WTC11 (cell line): ENCODE data around the gene KAT7. TPM values are rescaled to one million over a fixed set of nuclear protein-coding genes. Genes with fewer than 3 reads are reported as not detected.

Experiments
- CREM ChIP-seq: sonication (generic); formaldehyde crosslinking; IDR thresholded peaks from 2 replicates; pipeline ENCODE4 v1.8.1; 2022; ENCODE audit warnings: mild to moderate bottlenecking, missing genetic modification reagents, moderate library complexity
- EMX1 ChIP-seq: fragments of 250-450 bp; sonication (Bioruptor Pico); IDR thresholded peaks from 2 replicates; pipeline ENCODE4 v1.8.0; 2021; ENCODE audit warnings: mild to moderate bottlenecking
- ESRRA ChIP-seq: sonication (generic); formaldehyde crosslinking; IDR thresholded peaks from 2 replicates; pipeline ENCODE4 v1.8.1; 2022; ENCODE audit warnings: mild to moderate bottlenecking, missing genetic modification reagents, borderline replicate concordance
- FOXK1 ChIP-seq: sonication (generic); formaldehyde crosslinking; IDR thresholded peaks from 2 replicates; pipeline ENCODE4 v1.8.0; 2022; ENCODE audit warnings: mild to moderate bottlenecking, moderate library complexity, missing genetic modification reagents
- GRHL2 ChIP-seq: fragments of 250-450 bp; sonication (Bioruptor Pico); IDR thresholded peaks from 2 replicates; pipeline ENCODE4 v1.8.0; 2022; ENCODE audit warnings: mild to moderate bottlenecking, moderate library complexity; ENCODE audit not compliant: insufficient replicate concordance, severe bottlenecking
- GTF2I ChIP-seq: fragments of 250-450 bp; sonication (Bioruptor Pico); conservative IDR thresholded peaks from 2 replicates; pipeline ENCODE4 v1.4.0; 2021; ENCODE audit warnings: mild to moderate bottlenecking
- JAZF1 ChIP-seq: fragments of 250-450 bp; sonication (Bioruptor Pico); IDR thresholded peaks from 2 replicates; pipeline ENCODE4 v1.9.0; 2021; ENCODE audit warnings: moderate library complexity, mild to moderate bottlenecking, inconsistent platforms
- MYBL2 ChIP-seq: sonication (generic); formaldehyde crosslinking; IDR thresholded peaks from 2 replicates; pipeline ENCODE4 v1.8.1; 2023; ENCODE audit warnings: mild to moderate bottlenecking, moderate library complexity, missing genetic modification reagents
- NFATC4 ChIP-seq: fragments of 250-450 bp; sonication (Bioruptor Pico); IDR thresholded peaks from 2 replicates; pipeline ENCODE4 v1.9.0; 2021; ENCODE audit warnings: mild to moderate bottlenecking
- NFYB ChIP-seq: sonication (generic); formaldehyde crosslinking; conservative IDR thresholded peaks from 2 replicates; pipeline ENCODE4 v1.8.0; 2022; ENCODE audit warnings: low read depth, missing genetic modification reagents
- TEAD1 ChIP-seq: sonication (generic); formaldehyde crosslinking; IDR thresholded peaks from 2 replicates; pipeline ENCODE4 v1.8.0; 2022; ENCODE audit warnings: mild to moderate bottlenecking, missing genetic modification reagents
- TEAD4 ChIP-seq: sonication (generic); formaldehyde crosslinking; IDR thresholded peaks from 2 replicates; pipeline ENCODE4 v1.8.0; 2022; ENCODE audit warnings: mild to moderate bottlenecking, missing genetic modification reagents
- USF1 ChIP-seq: sonication (generic); formaldehyde crosslinking; IDR thresholded peaks from 2 replicates; pipeline ENCODE4 v1.8.0; 2022; ENCODE audit warnings: mild to moderate bottlenecking, missing genetic modification reagents
- ZNF232 ChIP-seq: sonication (generic); formaldehyde crosslinking; IDR thresholded peaks from 2 replicates; pipeline ENCODE4 v1.8.0; 2022; ENCODE audit warnings: mild to moderate bottlenecking, missing genetic modification reagents
- ZNF263 ChIP-seq: sonication (generic); formaldehyde crosslinking; IDR thresholded peaks from 2 replicates; pipeline ENCODE4 v1.8.1; 2022; ENCODE audit warnings: low read depth, mild to moderate bottlenecking, moderate library complexity, missing genetic modification reagents
- ZNF317 ChIP-seq: sonication (generic); formaldehyde crosslinking; IDR thresholded peaks from 2 replicates; pipeline ENCODE4 v1.8.1; 2023; ENCODE audit warnings: low read depth, mild to moderate bottlenecking, moderate library complexity, missing genetic modification reagents, borderline replicate concordance
- ZNF423 ChIP-seq: fragments of 250-450 bp; sonication (Bioruptor Pico); IDR thresholded peaks from 2 replicates; pipeline ENCODE4 v2.1.2; 2022; ENCODE audit warnings: mild to moderate bottlenecking, moderate library complexity
- total RNA-seq: library from RNA; stranded (reverse); gene quantifications from 3 replicates; pipeline ENCODE4 v1.2.3, GENCODE V29; 2021
- TF ChIP-seq, protein P1 (sequence below): sonication (generic); formaldehyde crosslinking; IDR thresholded peaks from 2 replicates; pipeline ENCODE4 v1.8.1; 2022; ENCODE audit warnings: low read depth, missing genetic modification reagents, borderline replicate concordance
- TF ChIP-seq, protein P2 (sequence below): sonication (generic); formaldehyde crosslinking; IDR thresholded peaks from 2 replicates; pipeline ENCODE4 v1.8.0; 2023; ENCODE audit warnings: mild to moderate bottlenecking, missing genetic modification reagents
- TF ChIP-seq, protein P3 (sequence below): sonication (generic); formaldehyde crosslinking; IDR thresholded peaks from 2 replicates; pipeline ENCODE4 v1.8.0; 2023; ENCODE audit warnings: missing genetic modification reagents, mild to moderate bottlenecking, borderline replicate concordance
- TF ChIP-seq, protein P4 (sequence below): sonication (generic); formaldehyde crosslinking; IDR thresholded peaks from 2 replicates; pipeline ENCODE4 v1.8.1; 2023; ENCODE audit warnings: mild to moderate bottlenecking, missing genetic modification reagents
- TF ChIP-seq, protein P5 (sequence below): fragments of 250-450 bp; sonication (Bioruptor Pico); IDR thresholded peaks from 2 replicates; pipeline ENCODE4 v1.9.0; 2021; ENCODE audit warnings: mild to moderate bottlenecking, borderline replicate concordance

KAT7 gene
- total RNA-seq, 1 experiment from 2014 or later, result 199 TPM

DNA sequence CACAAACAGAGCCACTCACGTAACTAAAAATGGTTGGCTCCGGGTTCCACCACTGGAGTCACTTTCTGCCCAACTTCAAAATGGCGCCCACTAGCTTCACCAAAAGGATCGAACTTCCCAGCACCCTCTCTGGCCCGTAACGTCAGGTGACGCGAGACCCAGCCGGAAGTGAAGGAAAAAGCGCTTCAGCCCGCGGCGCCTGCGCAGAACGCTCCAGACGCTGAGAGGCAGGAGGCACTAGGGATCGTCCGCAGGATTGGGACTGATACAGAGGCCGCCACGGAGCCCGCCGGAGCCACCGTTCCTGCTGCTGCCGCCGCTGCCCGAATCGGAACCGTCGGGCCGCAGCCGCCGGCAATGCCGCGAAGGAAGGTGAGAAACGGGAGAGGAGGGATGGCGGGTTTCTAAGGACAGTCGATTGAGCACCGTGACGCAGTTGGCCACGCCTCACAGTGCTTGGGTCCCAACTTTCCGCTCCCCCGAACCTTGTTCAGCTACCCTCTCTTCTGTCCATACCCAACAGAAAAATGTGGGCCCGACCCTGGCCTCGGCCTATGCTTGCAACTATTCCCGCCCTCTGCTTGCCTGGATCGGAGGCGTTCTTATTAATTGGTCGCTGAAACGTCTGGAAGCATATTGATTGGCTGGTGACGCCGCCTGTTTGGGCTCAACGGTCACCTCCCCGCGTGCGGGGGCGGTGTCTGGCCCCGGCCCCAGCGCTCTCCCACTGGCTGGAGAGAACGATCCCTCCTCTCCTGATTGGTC is at the start of gene KAT7 (continued):
- TF ChIP-seq, protein P1, sequence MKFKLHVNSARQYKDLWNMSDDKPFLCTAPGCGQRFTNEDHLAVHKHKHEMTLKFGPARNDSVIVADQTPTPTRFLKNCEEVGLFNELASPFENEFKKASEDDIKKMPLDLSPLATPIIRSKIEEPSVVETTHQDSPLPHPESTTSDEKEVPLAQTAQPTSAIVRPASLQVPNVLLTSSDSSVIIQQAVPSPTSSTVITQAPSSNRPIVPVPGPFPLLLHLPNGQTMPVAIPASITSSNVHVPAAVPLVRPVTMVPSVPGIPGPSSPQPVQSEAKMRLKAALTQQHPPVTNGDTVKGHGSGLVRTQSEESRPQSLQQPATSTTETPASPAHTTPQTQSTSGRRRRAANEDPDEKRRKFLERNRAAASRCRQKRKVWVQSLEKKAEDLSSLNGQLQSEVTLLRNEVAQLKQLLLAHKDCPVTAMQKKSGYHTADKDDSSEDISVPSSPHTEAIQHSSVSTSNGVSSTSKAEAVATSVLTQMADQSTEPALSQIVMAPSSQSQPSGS (CRISPR knock-in tag), result peak; percentile 23; the same call in 1 of the 2 replicates
- 0 out of 2 replicates have a peak, but pooled peaks have one; percentile 56 for TF ChIP-seq ZNF232 (CRISPR knock-in tag)
- TF ChIP-seq, protein P2, sequence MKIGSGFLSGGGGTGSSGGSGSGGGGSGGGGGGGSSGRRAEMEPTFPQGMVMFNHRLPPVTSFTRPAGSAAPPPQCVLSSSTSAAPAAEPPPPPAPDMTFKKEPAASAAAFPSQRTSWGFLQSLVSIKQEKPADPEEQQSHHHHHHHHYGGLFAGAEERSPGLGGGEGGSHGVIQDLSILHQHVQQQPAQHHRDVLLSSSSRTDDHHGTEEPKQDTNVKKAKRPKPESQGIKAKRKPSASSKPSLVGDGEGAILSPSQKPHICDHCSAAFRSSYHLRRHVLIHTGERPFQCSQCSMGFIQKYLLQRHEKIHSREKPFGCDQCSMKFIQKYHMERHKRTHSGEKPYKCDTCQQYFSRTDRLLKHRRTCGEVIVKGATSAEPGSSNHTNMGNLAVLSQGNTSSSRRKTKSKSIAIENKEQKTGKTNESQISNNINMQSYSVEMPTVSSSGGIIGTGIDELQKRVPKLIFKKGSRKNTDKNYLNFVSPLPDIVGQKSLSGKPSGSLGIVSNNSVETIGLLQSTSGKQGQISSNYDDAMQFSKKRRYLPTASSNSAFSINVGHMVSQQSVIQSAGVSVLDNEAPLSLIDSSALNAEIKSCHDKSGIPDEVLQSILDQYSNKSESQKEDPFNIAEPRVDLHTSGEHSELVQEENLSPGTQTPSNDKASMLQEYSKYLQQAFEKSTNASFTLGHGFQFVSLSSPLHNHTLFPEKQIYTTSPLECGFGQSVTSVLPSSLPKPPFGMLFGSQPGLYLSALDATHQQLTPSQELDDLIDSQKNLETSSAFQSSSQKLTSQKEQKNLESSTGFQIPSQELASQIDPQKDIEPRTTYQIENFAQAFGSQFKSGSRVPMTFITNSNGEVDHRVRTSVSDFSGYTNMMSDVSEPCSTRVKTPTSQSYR (CRISPR knock-in tag), result 0 out of 2 replicates have a peak, but pooled peaks have one; percentile 30
- TF ChIP-seq TEAD4 (CRISPR knock-in tag), result no peak
- TF ChIP-seq ZNF423 (CRISPR knock-in tag), result no peak
- no peak for TF ChIP-seq ZNF317 (CRISPR knock-in tag)
- no peak for TF ChIP-seq ZNF263 (CRISPR knock-in tag)
- TF ChIP-seq CREM (CRISPR knock-in tag), result peak; percentile 78
- TF ChIP-seq TEAD1 (CRISPR knock-in tag), result no peak
- TF ChIP-seq JAZF1 (CRISPR knock-in tag), result no peak
- peak; percentile 16; the same call in 1 of the 2 replicates for TF ChIP-seq FOXK1 (CRISPR knock-in tag)
- TF ChIP-seq NFYB (CRISPR knock-in tag), result peak; percentile 99
- peak; percentile 75; the same call in 1 of the 2 replicates for TF ChIP-seq ESRRA (CRISPR knock-in tag)
- no peak for TF ChIP-seq EMX1 (CRISPR knock-in tag)
- TF ChIP-seq, protein P3, sequence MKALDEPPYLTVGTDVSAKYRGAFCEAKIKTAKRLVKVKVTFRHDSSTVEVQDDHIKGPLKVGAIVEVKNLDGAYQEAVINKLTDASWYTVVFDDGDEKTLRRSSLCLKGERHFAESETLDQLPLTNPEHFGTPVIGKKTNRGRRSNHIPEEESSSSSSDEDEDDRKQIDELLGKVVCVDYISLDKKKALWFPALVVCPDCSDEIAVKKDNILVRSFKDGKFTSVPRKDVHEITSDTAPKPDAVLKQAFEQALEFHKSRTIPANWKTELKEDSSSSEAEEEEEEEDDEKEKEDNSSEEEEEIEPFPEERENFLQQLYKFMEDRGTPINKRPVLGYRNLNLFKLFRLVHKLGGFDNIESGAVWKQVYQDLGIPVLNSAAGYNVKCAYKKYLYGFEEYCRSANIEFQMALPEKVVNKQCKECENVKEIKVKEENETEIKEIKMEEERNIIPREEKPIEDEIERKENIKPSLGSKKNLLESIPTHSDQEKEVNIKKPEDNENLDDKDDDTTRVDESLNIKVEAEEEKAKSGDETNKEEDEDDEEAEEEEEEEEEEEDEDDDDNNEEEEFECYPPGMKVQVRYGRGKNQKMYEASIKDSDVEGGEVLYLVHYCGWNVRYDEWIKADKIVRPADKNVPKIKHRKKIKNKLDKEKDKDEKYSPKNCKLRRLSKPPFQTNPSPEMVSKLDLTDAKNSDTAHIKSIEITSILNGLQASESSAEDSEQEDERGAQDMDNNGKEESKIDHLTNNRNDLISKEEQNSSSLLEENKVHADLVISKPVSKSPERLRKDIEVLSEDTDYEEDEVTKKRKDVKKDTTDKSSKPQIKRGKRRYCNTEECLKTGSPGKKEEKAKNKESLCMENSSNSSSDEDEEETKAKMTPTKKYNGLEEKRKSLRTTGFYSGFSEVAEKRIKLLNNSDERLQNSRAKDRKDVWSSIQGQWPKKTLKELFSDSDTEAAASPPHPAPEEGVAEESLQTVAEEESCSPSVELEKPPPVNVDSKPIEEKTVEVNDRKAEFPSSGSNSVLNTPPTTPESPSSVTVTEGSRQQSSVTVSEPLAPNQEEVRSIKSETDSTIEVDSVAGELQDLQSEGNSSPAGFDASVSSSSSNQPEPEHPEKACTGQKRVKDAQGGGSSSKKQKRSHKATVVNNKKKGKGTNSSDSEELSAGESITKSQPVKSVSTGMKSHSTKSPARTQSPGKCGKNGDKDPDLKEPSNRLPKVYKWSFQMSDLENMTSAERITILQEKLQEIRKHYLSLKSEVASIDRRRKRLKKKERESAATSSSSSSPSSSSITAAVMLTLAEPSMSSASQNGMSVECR (CRISPR knock-in tag), result peak; percentile 79; the same call in 1 of the 2 replicates
- TF ChIP-seq USF1 (CRISPR knock-in tag), result peak; percentile 95
- TF ChIP-seq, protein P4, sequence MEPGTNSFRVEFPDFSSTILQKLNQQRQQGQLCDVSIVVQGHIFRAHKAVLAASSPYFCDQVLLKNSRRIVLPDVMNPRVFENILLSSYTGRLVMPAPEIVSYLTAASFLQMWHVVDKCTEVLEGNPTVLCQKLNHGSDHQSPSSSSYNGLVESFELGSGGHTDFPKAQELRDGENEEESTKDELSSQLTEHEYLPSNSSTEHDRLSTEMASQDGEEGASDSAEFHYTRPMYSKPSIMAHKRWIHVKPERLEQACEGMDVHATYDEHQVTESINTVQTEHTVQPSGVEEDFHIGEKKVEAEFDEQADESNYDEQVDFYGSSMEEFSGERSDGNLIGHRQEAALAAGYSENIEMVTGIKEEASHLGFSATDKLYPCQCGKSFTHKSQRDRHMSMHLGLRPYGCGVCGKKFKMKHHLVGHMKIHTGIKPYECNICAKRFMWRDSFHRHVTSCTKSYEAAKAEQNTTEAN, result peak; percentile 59; the same call in 1 of the 2 replicates
- TF ChIP-seq NFATC4 (CRISPR knock-in tag), result 0 out of 2 replicates have a peak, but pooled peaks have one; percentile 9
- TF ChIP-seq GTF2I (CRISPR knock-in tag), result no peak
- TF ChIP-seq, protein P5, sequence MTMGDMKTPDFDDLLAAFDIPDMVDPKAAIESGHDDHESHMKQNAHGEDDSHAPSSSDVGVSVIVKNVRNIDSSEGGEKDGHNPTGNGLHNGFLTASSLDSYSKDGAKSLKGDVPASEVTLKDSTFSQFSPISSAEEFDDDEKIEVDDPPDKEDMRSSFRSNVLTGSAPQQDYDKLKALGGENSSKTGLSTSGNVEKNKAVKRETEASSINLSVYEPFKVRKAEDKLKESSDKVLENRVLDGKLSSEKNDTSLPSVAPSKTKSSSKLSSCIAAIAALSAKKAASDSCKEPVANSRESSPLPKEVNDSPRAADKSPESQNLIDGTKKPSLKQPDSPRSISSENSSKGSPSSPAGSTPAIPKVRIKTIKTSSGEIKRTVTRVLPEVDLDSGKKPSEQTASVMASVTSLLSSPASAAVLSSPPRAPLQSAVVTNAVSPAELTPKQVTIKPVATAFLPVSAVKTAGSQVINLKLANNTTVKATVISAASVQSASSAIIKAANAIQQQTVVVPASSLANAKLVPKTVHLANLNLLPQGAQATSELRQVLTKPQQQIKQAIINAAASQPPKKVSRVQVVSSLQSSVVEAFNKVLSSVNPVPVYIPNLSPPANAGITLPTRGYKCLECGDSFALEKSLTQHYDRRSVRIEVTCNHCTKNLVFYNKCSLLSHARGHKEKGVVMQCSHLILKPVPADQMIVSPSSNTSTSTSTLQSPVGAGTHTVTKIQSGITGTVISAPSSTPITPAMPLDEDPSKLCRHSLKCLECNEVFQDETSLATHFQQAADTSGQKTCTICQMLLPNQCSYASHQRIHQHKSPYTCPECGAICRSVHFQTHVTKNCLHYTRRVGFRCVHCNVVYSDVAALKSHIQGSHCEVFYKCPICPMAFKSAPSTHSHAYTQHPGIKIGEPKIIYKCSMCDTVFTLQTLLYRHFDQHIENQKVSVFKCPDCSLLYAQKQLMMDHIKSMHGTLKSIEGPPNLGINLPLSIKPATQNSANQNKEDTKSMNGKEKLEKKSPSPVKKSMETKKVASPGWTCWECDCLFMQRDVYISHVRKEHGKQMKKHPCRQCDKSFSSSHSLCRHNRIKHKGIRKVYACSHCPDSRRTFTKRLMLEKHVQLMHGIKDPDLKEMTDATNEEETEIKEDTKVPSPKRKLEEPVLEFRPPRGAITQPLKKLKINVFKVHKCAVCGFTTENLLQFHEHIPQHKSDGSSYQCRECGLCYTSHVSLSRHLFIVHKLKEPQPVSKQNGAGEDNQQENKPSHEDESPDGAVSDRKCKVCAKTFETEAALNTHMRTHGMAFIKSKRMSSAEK (CRISPR knock-in tag), result no peak
- no peak for TF ChIP-seq GRHL2 (CRISPR knock-in tag)
- TF ChIP-seq MYBL2, result peak; percentile 79
